ENCODE data around the gene IFI6. TPM values are rescaled to one million over a fixed set of nuclear protein-coding genes. Genes with fewer than 3 reads are reported as not detected.
"Not testable (repeated sequence)": the region's sequence is repeated elsewhere in the genome, so short reads cannot be mapped to it uniquely, and the experiment has no call there.

IFI6 gene
- total RNA-seq, 1 donor from 2014 or later = 500 TPM

- Mint-ChIP-seq H3K4me3 (no peak overlapping the region), H3K4me1 (peaks cover 6% of the 10 kb centered on the region), H3K27ac (no peak overlapping the region), H3K36me3 (no peaks in the 10 kb centered on the region), H3K9me3 (no peaks in the 10 kb centered on the region), H3K27me3 (ENCODE audit: low read depth) (no peaks in the 10 kb centered on the region)
- DNase-seq (ENCODE audit: low spot score in 2 of 2, unreplicated experiment in 2 of 2) = no peak
- no peak for TF ChIP-seq CTCF (IDR thresholded peaks at IDR 0.05; ENCODE audit: unreplicated experiment)
These were observed 50.7 kb downstream of the IFI6 start for GRCh38 chr1:27621051-27621920.

- not testable (repeated sequence) for H3K36me3 Mint-ChIP-seq; H3K9me3 Mint-ChIP-seq; DNase-seq (ENCODE audit: low spot score in 2 of 2, unreplicated experiment in 2 of 2)
These were observed 52.1 kb downstream of the IFI6 start for GRCh38 chr1:27619782-27620438.

GRCh38 chr1:27618341-27619082 lies 53.5 kb downstream of the IFI6 start:
- no peaks in the 10 kb centered on the region for H3K27me3 Mint-ChIP-seq (ENCODE audit: low read depth)
- DNase-seq (ENCODE audit: low spot score in 2 of 2, unreplicated experiment in 2 of 2) = no peak

More at GRCh38 chr1:27619782-27620438, 52.1 kb downstream of the IFI6 start:
- not testable (repeated sequence) for H3K4me3 Mint-ChIP-seq; H3K27ac Mint-ChIP-seq; H3K27me3 Mint-ChIP-seq (ENCODE audit: low read depth)
- peaks cover 10% of the 10 kb centered on the region for H3K4me1 Mint-ChIP-seq

GRCh38 chr1:27617420-27617819 lies 54.6 kb downstream of the IFI6 start:
- H3K36me3 Mint-ChIP-seq = no peaks in the 10 kb centered on the region
- H3K27me3 Mint-ChIP-seq (ENCODE audit: low read depth) = no peaks in the 10 kb centered on the region
- TF ChIP-seq CTCF (IDR thresholded peaks at IDR 0.05; ENCODE audit: unreplicated experiment) = no peak
- DNase-seq (ENCODE audit: low spot score in 2 of 2, unreplicated experiment in 2 of 2) = no peak
- H3K9me3 Mint-ChIP-seq = no peaks in the 10 kb centered on the region
- H3K27ac Mint-ChIP-seq = no peak overlapping the region
- peaks cover 16% of the 10 kb centered on the region for H3K4me1 Mint-ChIP-seq
- H3K4me3 Mint-ChIP-seq = no peak overlapping the region

More at GRCh38 chr1:27618341-27619082, 53.5 kb downstream of the IFI6 start:
- Mint-ChIP-seq H3K9me3 (no peaks in the 10 kb centered on the region), H3K27ac (no peak overlapping the region), H3K4me1 (peaks cover 15% of the 10 kb centered on the region), H3K4me3 (no peak overlapping the region), H3K36me3 (no peaks in the 10 kb centered on the region)
- no peak for TF ChIP-seq CTCF (IDR thresholded peaks at IDR 0.05; ENCODE audit: unreplicated experiment)

GRCh38 chr1:27616441-27616840 lies 55.6 kb downstream of the IFI6 start:
- H3K9me3 Mint-ChIP-seq = no peaks in the 10 kb centered on the region
- H3K36me3 Mint-ChIP-seq = no peaks in the 10 kb centered on the region
- TF ChIP-seq CTCF (IDR thresholded peaks at IDR 0.05; ENCODE audit: unreplicated experiment) = no peak
- no peak for DNase-seq (ENCODE audit: low spot score in 2 of 2, unreplicated experiment in 2 of 2)
- H3K27ac Mint-ChIP-seq = no peak overlapping the region
- H3K27me3 Mint-ChIP-seq (ENCODE audit: low read depth) = no peaks in the 10 kb centered on the region
- H3K4me3 Mint-ChIP-seq = no peak overlapping the region
- peaks cover 17% of the 10 kb centered on the region for H3K4me1 Mint-ChIP-seq

Other genes with a start within 250 kb of the IFI6 start
- gene WASF2, start 182.0 kb downstream of the IFI6 start, total RNA-seq = 97.8 to 102 TPM (median 99.3 TPM) in 3 replicates
- gene AHDC1, start 68.0 kb downstream of the IFI6 start, total RNA-seq = 71.4 to 73.5 TPM (median 72.1 TPM) in 3 replicates
- gene FGR, start 37.0 kb downstream of the IFI6 start, total RNA-seq = 0.11 to 0.53 TPM (median 0.20 TPM) in 3 replicates
- gene FAM76A, start 53.8 kb upstream of the IFI6 start, total RNA-seq = 12.0 to 12.4 TPM (median 12.4 TPM) in 3 replicates
- gene STX12, start 101.0 kb upstream of the IFI6 start, total RNA-seq = 25.0 to 26.8 TPM (median 26.1 TPM) in 3 replicates
- 42.9 to 45.7 TPM (median 43.5 TPM) in 3 replicates for gene PPP1R8, start 158.6 kb upstream of the IFI6 start, total RNA-seq
- gene THEMIS2, start 200.4 kb upstream of the IFI6 start, total RNA-seq = 0.63 to 0.97 TPM (median 0.86 TPM) in 3 replicates
- 23.1 to 25.8 TPM (median 23.4 TPM) in 3 replicates for gene RPA2, start 242.4 kb upstream of the IFI6 start, total RNA-seq

All from mesothelial cell of epicardium (in vitro differentiated cells).